HG02763 (cell line): ENCODE data around the gene CLIC4.
"Not testable (repeated sequence)": the region's sequence is repeated elsewhere in the genome, so short reads cannot be mapped to it uniquely, and the experiment has no call there.

Source experiments
- ATAC-seq: cut with Tn5 transposase; IDR thresholded peaks from one replicate; pipeline ENCODE4 v1.9.1; 2021; ENCODE audit warnings: mild to moderate bottlenecking, moderate library complexity; ENCODE audit not compliant: unreplicated experiment

Gene CLIC4

DNA sequence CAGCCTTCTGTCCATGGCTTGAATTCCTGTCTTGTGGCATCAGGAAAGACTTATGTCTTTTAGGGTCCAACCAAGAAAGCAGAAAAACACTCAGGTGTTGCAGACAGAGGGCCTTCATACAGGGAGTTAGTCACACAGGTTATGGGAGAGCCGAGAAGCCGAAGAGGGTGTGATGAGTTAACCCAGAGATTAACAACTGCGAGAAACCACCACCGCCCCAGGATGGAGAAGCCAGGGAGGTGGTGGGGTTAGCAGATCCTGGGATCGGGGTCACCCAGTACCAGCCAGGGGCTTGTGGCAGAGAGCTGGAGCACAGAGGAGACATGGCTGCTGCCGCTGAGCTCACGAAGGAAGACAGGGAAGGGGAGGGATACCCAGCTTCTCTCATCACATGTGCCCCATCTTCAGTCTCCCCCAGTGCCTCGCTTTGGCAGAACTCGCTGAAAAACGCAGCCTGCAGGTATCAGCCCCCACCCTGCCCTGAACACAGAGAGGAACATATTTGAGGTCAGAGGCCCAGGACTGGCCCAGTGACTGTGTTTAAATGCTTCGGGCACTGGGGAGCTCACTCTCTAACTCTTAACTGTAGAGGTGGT lies 126.2 kb downstream of the CLIC4 start:
- ATAC-seq, result no peak

DNA sequence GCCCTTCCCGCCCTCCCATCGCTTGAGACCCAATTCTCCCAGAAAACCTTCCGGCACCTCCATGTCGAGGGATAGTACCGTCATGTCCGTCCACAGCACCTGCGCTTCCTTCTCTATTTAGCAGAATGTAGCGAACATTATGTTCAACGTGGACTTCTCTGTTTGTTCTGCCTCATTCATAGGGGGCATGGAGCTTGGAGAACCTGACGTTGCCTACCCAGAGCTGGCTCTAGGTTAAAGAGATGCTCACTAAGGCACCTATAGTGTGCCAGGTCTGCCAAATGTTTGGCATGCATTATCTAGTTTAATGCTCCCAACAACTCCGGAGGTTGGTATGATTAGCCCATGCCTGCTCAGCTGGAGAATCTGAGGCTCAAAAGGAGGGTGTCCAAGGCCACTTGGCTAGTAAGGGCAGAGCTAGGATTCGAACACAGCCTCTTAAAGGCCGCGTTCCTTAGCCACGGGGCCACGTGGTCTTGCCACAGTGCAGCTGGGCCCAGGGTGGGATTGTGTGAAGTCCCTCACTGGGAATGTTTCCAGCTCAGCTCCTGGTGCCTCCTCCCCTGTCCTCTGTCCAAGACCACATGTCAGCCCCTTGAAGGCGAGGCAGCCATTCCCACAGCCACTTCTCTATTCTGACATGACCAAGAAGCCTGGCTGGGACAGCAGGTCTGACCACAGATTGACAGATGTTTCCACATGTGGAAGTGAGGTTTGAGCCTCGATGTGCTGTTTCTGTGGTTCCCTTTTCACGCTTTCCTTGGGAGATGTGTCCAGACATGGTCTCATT lies 127.0 kb downstream of the CLIC4 start:
- no peak for ATAC-seq

GRCh38 chr1:24873148-24873547 lies 127.9 kb downstream of the CLIC4 start:
- ATAC-seq, result no peak

- ATAC-seq, result no peak
Measured at GRCh38 chr1:24874056-24874455, 128.8 kb downstream of the CLIC4 start.

DNA sequence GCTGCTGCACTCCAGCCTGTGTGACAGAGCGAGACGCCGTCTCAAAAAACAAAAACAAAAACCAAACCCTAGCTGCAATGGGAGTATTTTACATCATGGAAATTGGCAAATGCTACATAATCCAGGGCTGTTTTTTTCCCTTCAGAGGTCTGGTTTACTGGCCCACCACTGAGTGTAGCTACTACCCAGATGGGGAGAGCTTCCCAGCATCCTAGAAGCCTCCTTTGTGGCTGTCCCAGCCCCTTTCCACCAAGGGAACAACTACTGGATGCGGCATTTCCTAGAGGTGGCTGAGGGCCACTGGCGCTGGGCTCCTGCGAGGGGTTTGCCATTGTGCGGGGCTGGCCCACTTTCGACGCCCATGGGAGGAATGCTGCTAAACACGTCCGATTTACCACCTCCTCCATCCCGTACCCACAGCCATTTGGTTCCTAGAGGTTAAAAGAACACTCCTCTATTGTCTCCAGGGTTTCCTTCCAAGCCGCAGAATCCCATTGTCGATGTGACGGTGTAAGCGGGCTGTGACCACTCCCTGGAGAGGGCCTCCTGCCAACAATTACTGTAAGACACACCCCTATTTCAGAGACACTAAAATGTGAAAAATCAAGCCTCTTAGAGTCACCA lies 129.5 kb downstream of the CLIC4 start:
- ATAC-seq, result no peak

DNA sequence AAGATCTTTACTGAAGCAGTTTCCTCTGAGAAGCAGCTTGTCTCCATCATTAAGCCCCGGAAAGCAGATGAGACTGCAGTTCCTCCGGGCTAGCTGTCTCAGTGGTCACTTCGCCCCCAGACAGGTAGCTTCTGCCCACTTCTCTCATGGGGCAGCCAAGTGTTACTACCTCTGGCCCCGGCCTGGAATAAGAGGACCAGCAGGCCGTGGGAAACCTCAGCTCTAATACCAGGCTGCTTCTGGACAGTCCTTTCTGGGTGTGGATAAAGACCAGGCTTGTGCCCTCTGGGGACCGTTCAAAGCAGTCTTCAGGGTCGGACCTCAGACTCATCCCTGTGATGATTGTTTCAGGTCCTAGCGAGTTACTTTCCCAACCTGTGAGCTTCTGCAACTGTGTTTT lies 130.0 kb downstream of the CLIC4 start:
- ATAC-seq, result no peak

GRCh38 chr1:24875991-24876506 lies 130.8 kb downstream of the CLIC4 start:
- no peak for ATAC-seq

DNA sequence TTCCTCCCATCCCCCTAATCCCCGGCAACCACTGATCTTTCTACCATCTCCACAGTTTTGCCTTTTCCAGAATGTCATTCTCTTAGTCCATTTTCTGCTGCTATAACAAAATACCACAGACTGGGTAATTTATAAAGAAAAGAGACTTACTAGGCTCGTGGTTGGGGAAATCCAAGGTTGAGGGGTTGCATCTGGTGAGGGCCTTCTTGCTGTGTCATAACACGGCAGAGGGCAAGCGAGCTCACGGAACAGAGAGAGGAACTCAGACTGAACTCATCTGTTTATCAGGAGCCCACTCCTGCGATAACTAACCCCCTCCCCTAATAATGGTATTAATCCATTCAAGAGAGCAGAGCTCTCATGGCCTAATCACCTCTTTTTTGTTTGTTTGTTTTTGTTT lies 132.8 kb downstream of the CLIC4 start:
- no peak for ATAC-seq

DNA sequence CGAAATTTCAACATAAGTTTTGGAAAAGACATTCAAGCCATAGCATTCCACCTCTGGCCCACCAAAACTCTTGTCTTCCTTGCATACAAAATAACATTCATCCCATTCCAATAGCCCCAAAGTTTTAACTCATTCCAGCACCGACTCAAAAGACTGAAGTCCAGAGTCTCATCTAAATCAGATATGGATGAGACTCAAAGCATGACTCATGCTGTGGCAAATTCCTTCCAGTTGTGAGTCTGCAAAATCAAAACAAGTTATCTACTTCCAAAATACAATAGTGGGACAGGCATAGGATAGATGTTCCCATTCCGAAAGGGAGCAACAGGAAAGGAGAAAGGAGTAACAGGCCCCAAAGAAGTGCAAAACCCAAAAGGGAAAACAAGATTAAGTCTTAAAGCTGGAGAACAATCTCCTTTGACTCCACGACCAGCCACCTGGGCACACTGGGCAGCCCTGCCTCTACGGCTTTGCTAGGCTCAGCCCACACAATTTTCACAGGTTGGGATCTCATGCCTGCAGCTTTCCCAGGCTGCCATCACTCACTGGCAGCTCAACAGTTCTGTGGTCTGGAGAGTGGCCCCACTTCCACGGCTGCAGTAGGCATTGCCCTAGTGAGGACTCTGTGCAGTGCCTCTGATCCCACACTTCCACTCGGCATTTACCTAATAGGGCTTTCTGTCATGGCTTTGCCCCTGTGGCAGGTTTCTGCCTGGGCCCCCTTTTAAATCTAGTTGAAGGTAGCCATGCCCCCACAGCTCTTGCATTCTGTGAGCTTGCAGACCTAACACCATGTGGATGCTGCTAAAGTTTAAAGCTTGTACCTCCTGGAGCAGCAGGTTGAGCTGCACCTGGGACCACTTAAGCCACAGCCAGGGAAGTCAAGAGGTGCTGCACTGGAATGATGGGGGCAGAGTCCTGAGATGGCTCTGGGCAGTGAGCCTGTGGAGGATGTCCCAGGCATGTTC lies 133.8 kb downstream of the CLIC4 start:
- ATAC-seq, result no peak

GRCh38 chr1:24881034-24881433 lies 135.8 kb downstream of the CLIC4 start:
- no peak for ATAC-seq

DNA sequence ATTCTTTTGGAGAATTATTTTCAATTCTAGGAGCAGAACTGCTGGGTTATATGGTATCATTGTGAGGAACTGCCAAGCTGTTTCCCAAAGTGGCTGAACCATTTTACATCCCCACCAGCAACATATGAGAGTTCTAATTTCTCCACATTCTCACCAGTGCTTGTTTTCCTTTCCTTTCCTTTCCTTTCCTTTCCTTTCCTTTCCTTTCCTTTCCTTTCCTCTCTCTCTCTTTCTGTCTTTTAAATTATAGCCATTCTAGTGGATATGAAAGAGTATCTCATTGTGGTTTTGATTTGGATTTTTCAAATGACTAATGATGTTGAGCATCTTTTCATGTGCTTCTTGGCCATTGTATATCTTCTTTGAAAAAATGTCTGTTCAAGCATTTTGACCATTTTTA lies 139.5 kb downstream of the CLIC4 start:
- ATAC-seq, result no peak

- no peak for ATAC-seq
Measured at GRCh38 chr1:24886241-24886640, 141.0 kb downstream of the CLIC4 start.

DNA sequence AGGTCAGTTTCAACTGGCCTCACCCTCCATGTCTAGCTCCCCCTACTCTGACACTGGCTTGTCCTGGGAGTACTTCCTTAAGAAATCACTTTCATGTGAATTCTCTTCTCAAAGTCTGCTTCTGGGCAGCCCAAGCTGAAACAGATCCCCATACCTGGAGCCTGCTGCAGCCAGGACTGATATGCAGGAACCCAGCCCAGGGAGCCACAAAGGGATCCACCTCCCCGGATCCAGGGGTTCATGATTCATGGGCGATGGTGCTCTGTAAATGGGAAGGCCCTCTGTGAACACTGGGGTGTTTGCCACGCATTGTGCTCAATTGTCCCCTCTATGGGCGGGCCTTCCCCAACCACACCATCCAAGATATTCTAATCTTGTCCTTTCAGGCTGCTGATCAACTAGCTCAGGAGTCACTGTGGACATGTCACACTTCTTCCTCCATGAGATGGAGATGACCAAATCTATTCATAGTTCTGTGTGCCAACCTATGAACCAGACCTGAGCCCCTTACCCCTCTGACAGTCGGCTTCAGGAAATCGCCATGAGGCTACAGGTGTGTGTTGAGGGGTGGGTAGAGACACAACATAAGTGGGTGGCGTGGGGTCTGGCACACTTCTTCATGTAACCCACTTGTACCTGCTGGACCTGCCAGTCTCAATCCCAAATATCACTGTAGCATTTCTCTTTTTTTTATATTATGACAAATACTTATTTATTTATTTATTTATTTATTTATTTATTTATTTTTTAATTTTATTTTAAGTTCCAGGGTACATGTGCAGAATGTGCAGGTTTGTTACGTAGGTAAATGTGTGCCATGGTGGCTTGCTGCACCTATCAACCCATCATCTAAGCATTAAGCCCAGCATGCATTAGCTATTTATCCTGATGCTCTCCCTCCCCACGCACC lies 143.1 kb downstream of the CLIC4 start:
- no peak for ATAC-seq

DNA sequence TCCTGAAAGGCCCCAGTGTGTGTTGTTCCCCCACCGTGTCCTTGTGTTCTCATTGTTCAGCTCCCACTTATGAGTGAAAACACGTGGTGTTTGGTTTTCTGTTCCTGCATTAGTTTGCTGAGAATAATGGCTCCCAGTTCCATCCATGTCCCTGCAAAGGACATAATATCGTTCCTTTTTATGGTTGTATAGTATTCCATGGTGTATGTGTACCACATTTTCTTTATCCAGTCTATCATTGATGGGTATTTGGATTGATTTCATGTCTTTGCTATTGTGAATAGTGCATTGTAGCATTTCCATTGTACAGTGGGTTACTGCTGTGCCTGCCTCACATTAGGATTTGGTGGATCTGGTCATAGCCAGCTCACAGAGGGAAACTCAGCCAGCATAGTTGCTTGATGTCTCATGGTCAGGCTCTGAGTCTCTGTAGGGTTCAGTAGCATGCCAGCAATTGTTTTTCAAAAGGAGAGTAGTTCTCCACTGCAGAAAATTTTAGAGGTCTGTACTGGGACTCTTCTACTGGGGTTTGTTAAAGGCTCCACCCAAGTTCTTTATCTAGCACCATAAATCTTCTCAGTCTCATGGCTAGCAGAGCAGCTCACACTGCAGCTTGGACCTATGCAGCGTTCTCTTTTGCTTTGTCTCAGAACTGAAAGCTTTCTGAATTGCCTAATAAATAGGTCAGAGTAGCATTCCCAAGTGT lies 143.9 kb downstream of the CLIC4 start:
- no peak for ATAC-seq

- ATAC-seq, result no peak
Measured at GRCh38 chr1:24890887-24891286, 145.6 kb downstream of the CLIC4 start.

DNA sequence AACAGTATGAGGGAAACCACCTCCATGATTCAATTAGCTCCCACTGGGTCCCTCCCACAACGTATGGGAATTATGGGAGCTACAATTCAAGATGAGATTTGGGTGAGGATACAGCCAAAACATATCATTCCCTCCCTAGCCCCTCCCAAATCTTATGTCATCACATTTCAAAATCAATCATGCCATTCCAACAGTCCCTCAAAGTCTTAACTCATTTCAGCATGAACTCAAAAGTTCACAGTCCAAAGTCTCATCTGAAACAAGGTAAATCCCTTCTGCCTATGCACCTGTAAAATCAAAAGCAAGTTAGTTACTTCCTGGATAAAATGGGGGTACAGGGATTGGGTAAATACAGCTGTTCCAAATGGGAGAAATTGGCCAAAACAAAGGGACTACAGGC lies 146.1 kb downstream of the CLIC4 start:
- ATAC-seq, result not testable (repeated sequence)

DNA sequence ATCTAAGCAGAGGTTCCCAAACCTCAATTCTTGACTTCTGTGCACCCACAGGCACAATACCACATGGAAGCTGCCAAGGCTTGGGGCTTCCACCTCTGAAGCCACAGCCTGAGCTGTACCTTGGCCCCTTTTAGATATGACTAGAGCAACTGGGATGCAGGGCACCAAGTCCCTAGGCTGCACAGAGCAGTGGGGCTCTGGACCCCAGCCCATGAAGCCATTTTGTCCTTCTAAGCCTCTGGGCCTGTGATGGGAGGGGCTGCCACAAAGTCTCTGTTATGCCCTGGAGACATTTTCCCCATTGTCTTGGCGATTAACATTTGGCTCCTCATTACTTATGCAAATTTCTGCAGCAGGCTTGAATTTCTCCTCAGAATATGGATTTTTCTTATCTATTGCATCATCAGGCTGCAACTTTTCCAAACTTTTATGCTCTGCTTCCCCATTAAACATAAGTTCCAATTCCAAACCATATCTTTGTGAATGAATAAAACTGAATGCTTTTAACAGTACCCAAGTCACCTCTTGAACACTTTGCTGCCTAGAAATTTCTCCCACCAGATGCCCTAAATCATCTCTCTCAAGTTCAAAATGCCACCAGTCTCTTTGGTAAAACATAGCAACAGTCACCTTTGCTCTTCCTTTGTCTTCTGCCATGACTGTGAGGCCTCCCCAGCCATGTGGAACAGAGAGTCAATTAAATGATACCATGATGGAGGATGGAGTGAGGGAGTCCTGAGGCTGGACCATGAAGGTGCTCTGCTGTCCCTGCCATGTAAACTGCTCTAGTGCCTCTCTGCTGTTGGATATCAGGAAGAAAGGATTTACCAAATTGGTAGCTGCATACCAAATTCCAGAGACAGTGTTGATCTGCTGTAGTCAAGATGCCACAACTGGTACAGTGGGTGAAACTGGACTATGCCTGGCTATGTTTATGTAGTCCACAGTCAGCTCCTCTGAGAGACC lies 147.2 kb downstream of the CLIC4 start:
- ATAC-seq, result no peak

DNA sequence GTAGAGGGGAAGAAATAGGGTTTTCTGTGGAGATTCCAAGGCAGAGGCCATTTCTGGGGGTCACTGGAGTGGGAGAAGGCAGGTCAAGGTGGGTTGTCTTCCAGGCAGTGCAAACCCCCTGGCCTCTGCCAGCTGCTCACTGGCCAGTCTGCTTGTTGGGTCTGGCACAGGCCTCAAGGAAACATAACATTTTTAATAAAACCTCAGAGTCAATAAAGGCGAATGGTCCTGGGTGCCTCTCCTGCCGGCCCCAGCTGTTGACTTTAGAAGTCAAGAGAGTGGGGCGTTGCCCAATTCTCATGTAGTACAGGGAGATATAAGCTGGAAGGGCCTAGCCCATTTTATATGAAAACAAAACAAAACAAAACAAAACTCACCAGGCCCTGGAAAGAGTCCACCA lies 148.2 kb downstream of the CLIC4 start:
- no peak for ATAC-seq
